ES-I3 (cell line): Measurements from ENCODE around the gene TREML4.

Experiments used
- H3K36me3 ChIP-seq: 2 replicates; pipeline ENCODE4 v1.6.1; 2013; ENCODE audit warnings: mild to moderate bottlenecking, low read length, control low read depth, moderate library complexity; ENCODE audit not compliant: insufficient read depth
- H3K4me1 ChIP-seq: 2 replicates; pipeline ENCODE4 v1.6.1; 2013; ENCODE audit warnings: mild to moderate bottlenecking, control low read depth, low read length; ENCODE audit not compliant: insufficient read depth
- H3K9ac ChIP-seq: 2 replicates; pipeline ENCODE4 v1.6.1; 2013; ENCODE audit warnings: low read depth, mild to moderate bottlenecking, low read length, moderate library complexity
- H3K9me3 ChIP-seq: 2 replicates; pipeline ENCODE4 v1.6.1; 2013; ENCODE audit warnings: mild to moderate bottlenecking, low read length, moderate library complexity; ENCODE audit not compliant: control insufficient read depth, insufficient read depth

The TREML4 gene

GRCh38 chr6:41255638-41256246 is 27.6 kb downstream of the TREML4 start:
- Histone ChIP-seq H3K4me1 (no peaks in the 10 kb centered on the region), H3K36me3 (no peaks in the 10 kb centered on the region), H3K9me3 (no peaks in the 10 kb centered on the region)

GRCh38 chr6:41256383-41256782 is 28.2 kb downstream of the TREML4 start:
- no peaks in the 10 kb centered on the region for H3K9me3 ChIP-seq
- no peak overlapping the region for H3K9ac ChIP-seq
- H3K36me3 ChIP-seq: no peaks in the 10 kb centered on the region
- H3K4me1 ChIP-seq: no peaks in the 10 kb centered on the region

More at GRCh38 chr6:41255638-41256246, 27.6 kb downstream of the TREML4 start:
- H3K9ac ChIP-seq: no peak overlapping the region

- Histone ChIP-seq H3K36me3 (no peaks in the 10 kb centered on the region), H3K4me1 (no peaks in the 10 kb centered on the region), H3K9ac (no peak overlapping the region), H3K9me3 (no peaks in the 10 kb centered on the region)
Measured at GRCh38 chr6:41257369-41258195, 29.4 kb downstream of the TREML4 start.

- no peaks in the 10 kb centered on the region for H3K9me3 ChIP-seq
- H3K4me1 ChIP-seq: no peaks in the 10 kb centered on the region
- no peaks in the 10 kb centered on the region for H3K36me3 ChIP-seq
- H3K9ac ChIP-seq: no peak overlapping the region
Measured at GRCh38 chr6:41258196-41258493, 30.0 kb downstream of the TREML4 start.

GRCh38 chr6:41262401-41262800 is 34.3 kb downstream of the TREML4 start:
- Histone ChIP-seq H3K9ac (no peak overlapping the region), H3K9me3 (no peaks in the 10 kb centered on the region), H3K36me3 (no peaks in the 10 kb centered on the region), H3K4me1 (no peaks in the 10 kb centered on the region)

GRCh38 chr6:41263267-41263666 is 35.1 kb downstream of the TREML4 start:
- no peaks in the 10 kb centered on the region for H3K36me3 ChIP-seq
- H3K4me1 ChIP-seq: no peaks in the 10 kb centered on the region
- no peaks in the 10 kb centered on the region; the same call in 1 of the 2 replicates for H3K9me3 ChIP-seq
- H3K9ac ChIP-seq: no peak overlapping the region

GRCh38 chr6:41266541-41266940 is 38.4 kb downstream of the TREML4 start:
- Histone ChIP-seq H3K9ac (no peak overlapping the region), H3K9me3 (no peaks in the 10 kb centered on the region; the same call in 1 of the 2 replicates), H3K36me3 (no peaks in the 10 kb centered on the region), H3K4me1 (no peaks in the 10 kb centered on the region)

- Histone ChIP-seq H3K9ac (no peak overlapping the region), H3K36me3 (no peaks in the 10 kb centered on the region), H3K9me3 (no peaks in the 10 kb centered on the region; the same call in 1 of the 2 replicates), H3K4me1 (no peaks in the 10 kb centered on the region)
Measured at GRCh38 chr6:41268478-41268877, 40.3 kb downstream of the TREML4 start.

GRCh38 chr6:41269166-41269565 is 41.0 kb downstream of the TREML4 start:
- Histone ChIP-seq H3K4me1 (no peaks in the 10 kb centered on the region), H3K9me3 (no peaks in the 10 kb centered on the region; the same call in 1 of the 2 replicates), H3K9ac (no peak overlapping the region), H3K36me3 (no peaks in the 10 kb centered on the region)

GRCh38 chr6:41269716-41270115 is 41.6 kb downstream of the TREML4 start:
- no peaks in the 10 kb centered on the region for H3K4me1 ChIP-seq
- no peaks in the 10 kb centered on the region; the same call in 1 of the 2 replicates for H3K9me3 ChIP-seq
- H3K36me3 ChIP-seq: no peaks in the 10 kb centered on the region
- no peak overlapping the region for H3K9ac ChIP-seq

GRCh38 chr6:41271901-41272395 is 43.8 kb downstream of the TREML4 start:
- Histone ChIP-seq H3K9ac (no peak overlapping the region), H3K9me3 (no peaks in the 10 kb centered on the region; the same call in 1 of the 2 replicates), H3K4me1 (no peaks in the 10 kb centered on the region), H3K36me3 (no peaks in the 10 kb centered on the region)

- Histone ChIP-seq H3K9me3 (no peaks in the 10 kb centered on the region; the same call in 1 of the 2 replicates), H3K4me1 (no peaks in the 10 kb centered on the region), H3K36me3 (no peaks in the 10 kb centered on the region), H3K9ac (no peak overlapping the region)
Measured at GRCh38 chr6:41272591-41273240, 44.6 kb downstream of the TREML4 start.

GRCh38 chr6:41273714-41274113 is 45.6 kb downstream of the TREML4 start:
- Histone ChIP-seq H3K9me3 (no peaks in the 10 kb centered on the region), H3K36me3 (no peaks in the 10 kb centered on the region), H3K4me1 (no peaks in the 10 kb centered on the region; the same call in 1 of the 2 replicates), H3K9ac (no peak overlapping the region)

- Histone ChIP-seq H3K4me1 (no peaks in the 10 kb centered on the region; the same call in 1 of the 2 replicates), H3K36me3 (no peaks in the 10 kb centered on the region), H3K9ac (no peak overlapping the region), H3K9me3 (no peaks in the 10 kb centered on the region)
Measured at GRCh38 chr6:41274256-41274655, 46.1 kb downstream of the TREML4 start.
